ENCODE data around the gene THG1L. TPM values are rescaled to one million over a fixed set of nuclear protein-coding genes. Genes with fewer than 3 reads are reported as not detected.

Gene THG1L
- total and polyA plus RNA-seq, 8 donors, result 2.9 to 29.6 (median 17.2) TPM

DNA sequence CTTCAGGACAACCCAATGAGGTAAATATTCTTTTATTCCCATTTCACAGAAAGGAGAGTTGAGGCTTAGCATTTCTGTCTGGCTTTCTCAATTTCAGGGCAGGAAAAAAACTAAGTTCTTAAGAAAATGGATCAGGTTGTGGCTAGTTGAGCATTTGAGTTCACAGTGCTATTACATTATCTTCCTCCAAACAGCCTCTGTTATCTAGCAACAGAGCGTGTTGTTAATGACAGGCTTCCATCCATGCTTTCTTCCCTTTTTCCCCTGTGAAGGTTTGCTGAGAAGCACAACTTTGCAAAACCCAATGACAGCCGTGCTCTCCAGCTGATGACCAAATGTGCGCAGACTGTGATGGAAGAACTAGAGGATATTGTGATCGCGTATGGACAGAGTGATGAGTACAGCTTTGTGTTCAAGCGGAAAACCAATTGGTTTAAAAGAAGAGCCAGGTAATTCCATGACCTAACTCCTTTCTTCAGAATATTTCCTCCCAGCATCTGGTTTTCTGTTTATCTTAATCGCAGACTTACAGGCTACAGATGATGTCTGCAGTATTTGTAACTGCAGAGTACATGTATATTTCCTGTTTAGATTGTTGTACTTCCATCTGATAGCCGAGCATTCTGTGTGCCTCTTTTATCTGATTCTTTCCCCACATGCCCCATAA lies 1.5 kb downstream of the THG1L start:
- intact Hi-C loops (cut with DNase I; ENCODE audit: low total_unique reads), result no loop called here
- Histone ChIP-seq H3K36me3 (peaks cover 7 to 51% (median 48%) of the 10 kb centered on the region in 4 donors), H3K27ac (no peak overlapping the region), H3K27me3 (no peaks in the 10 kb centered on the region), H3K4me3 (no peak overlapping the region), H3K4me1 (peaks cover 0 to 29% (median 13%) of the 10 kb centered on the region in 4 donors), H3K9me3 (no peaks in the 10 kb centered on the region)
- DNase-seq, result no peak
- 83 to 93% (median 89%) methylated on average over 8 of the region's 8 CpGs for WGBS, 5 donors
- no peak for TF ChIP-seq POLR2AphosphoS5 (IDR thresholded peaks at IDR 0.05)
- TF ChIP-seq, protein P1, sequence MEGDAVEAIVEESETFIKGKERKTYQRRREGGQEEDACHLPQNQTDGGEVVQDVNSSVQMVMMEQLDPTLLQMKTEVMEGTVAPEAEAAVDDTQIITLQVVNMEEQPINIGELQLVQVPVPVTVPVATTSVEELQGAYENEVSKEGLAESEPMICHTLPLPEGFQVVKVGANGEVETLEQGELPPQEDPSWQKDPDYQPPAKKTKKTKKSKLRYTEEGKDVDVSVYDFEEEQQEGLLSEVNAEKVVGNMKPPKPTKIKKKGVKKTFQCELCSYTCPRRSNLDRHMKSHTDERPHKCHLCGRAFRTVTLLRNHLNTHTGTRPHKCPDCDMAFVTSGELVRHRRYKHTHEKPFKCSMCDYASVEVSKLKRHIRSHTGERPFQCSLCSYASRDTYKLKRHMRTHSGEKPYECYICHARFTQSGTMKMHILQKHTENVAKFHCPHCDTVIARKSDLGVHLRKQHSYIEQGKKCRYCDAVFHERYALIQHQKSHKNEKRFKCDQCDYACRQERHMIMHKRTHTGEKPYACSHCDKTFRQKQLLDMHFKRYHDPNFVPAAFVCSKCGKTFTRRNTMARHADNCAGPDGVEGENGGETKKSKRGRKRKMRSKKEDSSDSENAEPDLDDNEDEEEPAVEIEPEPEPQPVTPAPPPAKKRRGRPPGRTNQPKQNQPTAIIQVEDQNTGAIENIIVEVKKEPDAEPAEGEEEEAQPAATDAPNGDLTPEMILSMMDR (IDR thresholded peaks at IDR 0.05), result no peak
- no peak for TF ChIP-seq EP300 (IDR thresholded peaks at IDR 0.05)
- TF ChIP-seq POLR2A (IDR thresholded peaks at IDR 0.05), result no peak

DNA sequence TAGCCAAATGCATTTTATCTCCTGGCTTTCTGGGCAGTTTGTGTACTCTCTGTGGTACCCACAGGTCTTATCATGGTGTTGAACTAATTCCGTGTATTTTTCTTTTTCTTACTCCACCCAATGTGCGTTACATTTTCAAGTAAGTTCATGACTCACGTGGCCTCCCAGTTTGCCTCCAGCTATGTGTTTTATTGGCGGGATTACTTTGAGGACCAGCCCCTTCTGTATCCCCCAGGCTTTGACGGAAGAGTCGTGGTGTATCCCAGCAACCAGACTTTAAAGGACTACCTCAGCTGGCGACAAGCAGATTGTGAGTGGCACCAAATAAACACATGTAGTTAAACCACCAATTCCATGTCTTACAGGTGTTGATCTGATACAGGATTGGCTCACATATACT lies 3.2 kb downstream of the THG1L start:
- no peak overlapping the region for H3K4me3 ChIP-seq
- TF ChIP-seq, protein P1 (IDR thresholded peaks at IDR 0.05), result no peak
- TF ChIP-seq POLR2AphosphoS5 (IDR thresholded peaks at IDR 0.05) (no peak), POLR2A (IDR thresholded peaks at IDR 0.05) (no peak), EP300 (IDR thresholded peaks at IDR 0.05) (no peak)
- intact Hi-C loops (cut with DNase I; ENCODE audit: low total_unique reads), result no loop called here
- H3K9me3 ChIP-seq, result no peaks in the 10 kb centered on the region
- peaks cover 0 to 29% (median 13%) of the 10 kb centered on the region in 4 donors for H3K4me1 ChIP-seq
- H3K27ac ChIP-seq, result peak overlapping the region in 4 of 5 donors; percentile 5 to 54 (median 38)
- peaks cover 7 to 68% (median 64%) of the 10 kb centered on the region in 4 donors for H3K36me3 ChIP-seq
- no peaks in the 10 kb centered on the region for H3K27me3 ChIP-seq
- WGBS, 5 donors, result 41 to 69% (median 54%) methylated on average over 7 of the region's 7 CpGs
- peak in 1 of 2 donors; percentile 77 for DNase-seq

DNA sequence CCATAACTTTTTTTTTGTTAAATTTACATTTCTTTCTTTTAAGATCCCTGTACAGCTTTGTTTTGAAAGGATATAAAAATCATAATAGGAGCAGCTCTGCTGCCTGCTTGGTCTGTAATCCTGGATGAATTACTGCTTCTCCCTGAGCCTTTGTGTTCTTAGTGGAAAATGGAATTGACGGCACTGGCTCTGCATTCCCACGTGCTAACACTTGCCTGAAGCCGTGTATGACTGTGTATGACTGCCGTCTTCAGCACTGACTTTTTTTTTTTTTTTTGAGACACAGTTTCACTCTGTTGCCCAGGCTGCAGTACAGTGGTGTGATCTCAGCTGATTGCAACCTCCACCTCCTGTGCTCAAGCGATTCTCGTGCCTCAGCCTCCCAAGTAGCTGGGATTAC lies 4.8 kb downstream of the THG1L start:
- TF ChIP-seq, protein P1 (IDR thresholded peaks at IDR 0.05), result no peak
- no peak for TF ChIP-seq POLR2A (IDR thresholded peaks at IDR 0.05)
- TF ChIP-seq EP300 (IDR thresholded peaks at IDR 0.05), result no peak
- no peak for TF ChIP-seq POLR2AphosphoS5 (IDR thresholded peaks at IDR 0.05)
- intact Hi-C loops (cut with DNase I; ENCODE audit: low total_unique reads), result no loop called here
- WGBS, 5 donors, result 84 to 92% (median 89%) methylated on average over 6 of the region's 6 CpGs
- peaks cover 0 to 25% (median 10%) of the 10 kb centered on the region in 4 donors for H3K4me1 ChIP-seq
- no peak overlapping the region for H3K4me3 ChIP-seq
- no peak overlapping the region for H3K27ac ChIP-seq
- H3K27me3 ChIP-seq, result no peaks in the 10 kb centered on the region
- no peaks in the 10 kb centered on the region for H3K9me3 ChIP-seq
- H3K36me3 ChIP-seq, result peaks cover 7 to 76% (median 69%) of the 10 kb centered on the region in 4 donors
- DNase-seq, result no peak

DNA sequence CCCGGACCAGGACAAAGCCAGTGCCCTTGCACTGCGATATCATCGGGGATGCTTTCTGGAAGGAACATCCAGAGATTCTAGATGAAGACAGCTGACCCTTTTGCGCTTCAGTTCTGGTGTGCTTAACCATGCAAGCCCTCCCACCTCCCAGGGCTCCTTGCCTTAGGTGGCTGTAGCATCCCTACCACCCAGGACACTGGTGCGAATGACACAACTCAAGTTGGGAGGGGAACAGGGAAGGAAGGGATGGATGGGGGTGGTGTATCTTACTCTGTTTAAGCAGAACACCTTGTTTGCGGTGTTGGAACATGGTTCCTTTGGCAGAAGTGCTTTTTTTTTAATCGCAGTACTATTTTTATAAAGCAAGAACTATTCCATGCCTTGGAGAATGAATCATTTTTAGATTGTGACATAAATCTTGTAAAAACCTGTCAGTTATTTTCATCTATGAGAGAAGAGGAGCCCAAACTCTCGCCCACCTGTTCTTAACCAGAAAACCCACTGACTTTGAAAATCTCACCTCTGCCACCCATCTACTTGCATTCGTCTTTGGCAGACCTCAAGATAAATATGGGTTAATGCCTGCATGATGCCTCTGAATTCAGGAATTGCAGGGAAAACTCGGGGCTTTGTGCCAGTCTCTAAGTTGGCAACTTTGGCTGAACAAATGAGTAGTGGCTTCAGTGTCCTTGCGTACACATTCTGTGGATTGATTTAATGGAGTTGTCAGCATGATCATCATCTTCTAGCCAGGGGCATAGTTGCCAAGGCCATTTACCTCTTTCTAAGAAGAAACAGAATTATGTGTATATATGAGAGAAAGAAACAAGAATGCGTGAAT lies 8.4 kb downstream of the THG1L start:
- H3K4me3 ChIP-seq, result no peak overlapping the region
- H3K27me3 ChIP-seq, result no peaks in the 10 kb centered on the region
- 84 to 89% (median 87%) methylated on average over 12 of the region's 12 CpGs for WGBS, 5 donors
- H3K9me3 ChIP-seq, result no peaks in the 10 kb centered on the region
- TF ChIP-seq POLR2A (IDR thresholded peaks at IDR 0.05), result no peak
- no peak for TF ChIP-seq POLR2AphosphoS5 (IDR thresholded peaks at IDR 0.05)
- TF ChIP-seq EP300 (IDR thresholded peaks at IDR 0.05), result no peak
- TF ChIP-seq, protein P1 (IDR thresholded peaks at IDR 0.05), result no peak
- H3K4me1 ChIP-seq, result peaks cover 1 to 12% (median 12%) of the 10 kb centered on the region in 4 donors
- no peak overlapping the region for H3K27ac ChIP-seq
- intact Hi-C loops (cut with DNase I; ENCODE audit: low total_unique reads), result no loop called here
- no peak for DNase-seq
- peaks cover 0 to 57% (median 52%) of the 10 kb centered on the region in 4 donors for H3K36me3 ChIP-seq
